HG03025 (cell line): Measurements from ENCODE around the gene TMEFF1.
"Not testable (repeated sequence)": the region's sequence is repeated elsewhere in the genome, so short reads cannot be mapped to it uniquely, and the experiment has no call there.

Experiments
- ATAC-seq: cut with Tn5 transposase; IDR thresholded peaks from one replicate; pipeline ENCODE4 v1.9.1; 2021; ENCODE audit warnings: mild to moderate bottlenecking, moderate library complexity; ENCODE audit not compliant: unreplicated experiment, low FRiP score

Gene TMEFF1, protein sequence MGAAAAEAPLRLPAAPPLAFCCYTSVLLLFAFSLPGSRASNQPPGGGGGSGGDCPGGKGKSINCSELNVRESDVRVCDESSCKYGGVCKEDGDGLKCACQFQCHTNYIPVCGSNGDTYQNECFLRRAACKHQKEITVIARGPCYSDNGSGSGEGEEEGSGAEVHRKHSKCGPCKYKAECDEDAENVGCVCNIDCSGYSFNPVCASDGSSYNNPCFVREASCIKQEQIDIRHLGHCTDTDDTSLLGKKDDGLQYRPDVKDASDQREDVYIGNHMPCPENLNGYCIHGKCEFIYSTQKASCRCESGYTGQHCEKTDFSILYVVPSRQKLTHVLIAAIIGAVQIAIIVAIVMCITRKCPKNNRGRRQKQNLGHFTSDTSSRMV

DNA sequence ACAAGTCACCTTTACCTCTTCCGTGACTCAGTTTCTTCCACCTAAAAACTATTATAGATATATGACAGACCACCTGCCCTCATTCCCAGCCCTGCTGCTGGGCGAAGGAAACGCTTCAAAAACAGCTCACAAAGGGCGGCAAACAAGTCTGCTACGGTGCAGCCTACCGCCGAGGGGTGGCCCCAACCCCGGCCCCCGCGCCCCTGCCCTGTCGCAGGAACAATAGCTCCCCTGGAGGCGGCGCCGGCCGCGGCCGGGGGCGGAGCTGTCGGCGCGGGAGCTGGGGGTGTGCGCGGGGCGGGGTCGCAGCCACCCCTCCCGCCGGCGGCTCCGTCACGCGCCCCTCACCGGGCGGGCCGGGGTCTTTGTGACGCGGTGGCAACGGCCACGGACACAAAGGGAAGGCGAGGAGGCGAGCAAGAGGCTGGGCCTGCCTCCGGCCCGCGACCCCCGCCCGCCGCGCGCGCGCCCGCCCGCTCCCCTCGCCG is at the start of gene TMEFF1:
Gene TMEFF1 (plus strand): TSS at position 362 of the 488 bp plus-strand sequence. CDS start 396 bp downstream, outside the sequence.
- ATAC-seq = no peak

DNA sequence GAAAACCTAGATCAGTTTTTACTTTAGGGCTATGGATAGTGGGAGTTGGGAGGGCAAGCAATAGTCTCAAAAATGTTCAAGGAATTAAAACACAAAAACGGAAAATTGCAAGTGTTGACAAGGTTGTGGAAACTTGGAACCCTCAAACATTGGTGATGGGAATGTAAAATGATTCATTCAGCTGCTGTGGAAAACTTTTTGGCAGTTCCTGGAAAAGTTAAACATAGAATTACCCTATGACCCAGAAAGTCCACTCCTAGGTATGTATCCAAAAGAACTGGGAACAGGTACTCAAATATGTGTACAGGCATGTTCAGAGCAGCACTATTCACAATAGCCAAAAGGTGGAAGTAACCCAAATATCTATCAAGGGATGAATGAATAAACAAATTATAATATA is 47.2 kb upstream of the TMEFF1 start:
- ATAC-seq = no peak

DNA sequence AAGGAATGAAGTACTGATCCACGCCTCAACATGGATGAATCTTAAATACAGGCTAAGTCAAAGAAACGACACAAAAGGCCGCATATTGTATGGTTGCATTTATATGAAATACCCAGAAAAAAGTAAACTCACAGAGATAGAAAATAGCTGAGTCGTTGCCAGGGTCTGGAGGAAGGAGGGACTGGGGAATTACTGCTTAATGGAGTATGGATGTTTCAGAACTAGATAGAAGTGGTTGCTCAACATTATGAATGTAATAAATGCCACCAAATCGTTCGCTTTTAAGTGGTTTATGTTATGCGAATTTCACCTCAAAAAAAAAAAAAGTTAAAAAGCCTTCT is 46.8 kb upstream of the TMEFF1 start:
- ATAC-seq = no peak

DNA sequence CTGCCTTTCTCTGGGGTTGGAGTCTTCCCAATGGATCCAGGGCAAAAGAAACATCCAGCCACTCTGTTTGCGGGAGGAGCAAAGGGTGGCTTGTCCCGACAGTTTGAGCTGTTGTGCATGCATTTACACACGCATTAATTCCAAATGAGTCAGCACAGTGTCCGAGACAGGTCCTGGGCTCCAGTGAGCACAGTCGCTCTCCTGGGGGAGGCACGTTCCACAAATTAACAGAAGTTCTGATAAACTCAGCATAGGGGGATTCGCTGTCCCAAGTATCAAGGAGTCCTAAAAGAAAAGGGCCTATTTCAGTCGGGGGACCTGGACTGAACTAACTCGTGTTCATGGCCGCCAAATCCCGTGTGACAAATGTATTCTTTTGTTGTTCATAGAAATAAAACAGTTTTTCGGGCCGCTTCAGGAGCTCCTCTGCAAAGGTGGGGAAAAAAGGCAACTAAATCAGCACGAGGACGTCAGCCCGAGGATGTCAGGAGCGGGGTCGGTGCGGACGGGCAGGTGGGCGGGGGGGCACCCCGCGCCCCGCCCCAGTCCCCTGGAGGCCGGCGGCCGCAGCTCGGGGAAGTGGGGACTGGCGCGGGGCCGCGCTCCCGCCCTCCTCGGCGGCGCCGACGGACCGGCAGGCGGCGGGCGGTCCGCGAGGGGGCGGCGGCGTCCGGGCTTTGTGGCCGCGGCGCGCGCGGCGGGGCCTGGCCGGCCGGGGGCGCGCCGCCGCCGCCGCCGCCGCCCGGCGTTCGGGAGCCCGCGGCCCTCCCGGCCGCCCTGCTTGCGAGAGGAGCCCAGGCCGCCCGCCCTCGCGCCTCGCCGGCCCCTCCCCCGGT is 46.2 kb upstream of the TMEFF1 start, which contains the start of gene MSANTD3:
Gene MSANTD3 (plus strand): TSS at position 614 of the 836 bp plus-strand sequence. CDS start 14,796 bp downstream, outside the sequence.
- ATAC-seq = peak; percentile 67

DNA sequence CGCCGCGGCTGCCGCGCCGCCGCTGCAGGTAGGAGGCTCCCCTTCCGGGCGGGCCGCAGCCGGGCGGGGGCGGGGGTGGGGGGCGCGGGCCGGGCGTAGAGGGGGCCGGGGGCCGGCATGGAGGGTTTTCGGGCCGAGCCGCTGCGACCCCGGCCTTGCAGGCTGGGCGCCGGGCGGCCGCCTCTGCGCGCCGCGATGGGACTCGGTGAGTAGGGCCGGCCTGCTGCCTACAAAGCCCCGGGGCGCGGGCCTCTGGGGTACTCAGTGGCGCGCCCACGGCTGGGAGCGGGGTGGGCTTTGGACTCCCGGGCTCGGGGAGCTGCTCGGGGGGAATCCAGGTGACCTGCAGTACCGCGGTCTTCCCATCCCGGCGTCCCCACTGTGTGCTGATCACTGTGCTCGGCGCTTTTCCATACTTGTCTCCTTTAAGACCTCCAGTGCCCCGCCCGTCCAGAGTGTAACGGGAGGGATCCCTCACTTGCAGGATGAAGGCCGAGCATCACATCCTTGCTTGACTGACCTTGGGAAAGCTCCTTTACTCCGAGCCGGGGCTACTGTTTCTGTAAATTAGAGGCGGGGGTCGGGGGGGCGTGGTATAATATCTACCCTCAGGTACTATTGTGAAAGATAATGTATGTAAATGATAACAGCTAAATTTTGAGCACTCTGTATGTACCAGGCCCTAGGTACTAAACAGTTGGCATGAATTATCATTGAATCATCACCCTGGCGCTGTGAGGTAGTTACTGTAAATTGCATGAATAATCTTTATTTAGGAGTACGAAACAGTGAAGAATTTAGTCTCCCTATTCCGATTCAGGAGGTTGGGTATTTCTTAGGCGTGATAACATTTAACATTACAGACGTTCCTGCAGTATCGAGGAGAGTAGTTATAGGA is 45.3 kb upstream of the TMEFF1 start:
- ATAC-seq = peak; percentile 48

DNA sequence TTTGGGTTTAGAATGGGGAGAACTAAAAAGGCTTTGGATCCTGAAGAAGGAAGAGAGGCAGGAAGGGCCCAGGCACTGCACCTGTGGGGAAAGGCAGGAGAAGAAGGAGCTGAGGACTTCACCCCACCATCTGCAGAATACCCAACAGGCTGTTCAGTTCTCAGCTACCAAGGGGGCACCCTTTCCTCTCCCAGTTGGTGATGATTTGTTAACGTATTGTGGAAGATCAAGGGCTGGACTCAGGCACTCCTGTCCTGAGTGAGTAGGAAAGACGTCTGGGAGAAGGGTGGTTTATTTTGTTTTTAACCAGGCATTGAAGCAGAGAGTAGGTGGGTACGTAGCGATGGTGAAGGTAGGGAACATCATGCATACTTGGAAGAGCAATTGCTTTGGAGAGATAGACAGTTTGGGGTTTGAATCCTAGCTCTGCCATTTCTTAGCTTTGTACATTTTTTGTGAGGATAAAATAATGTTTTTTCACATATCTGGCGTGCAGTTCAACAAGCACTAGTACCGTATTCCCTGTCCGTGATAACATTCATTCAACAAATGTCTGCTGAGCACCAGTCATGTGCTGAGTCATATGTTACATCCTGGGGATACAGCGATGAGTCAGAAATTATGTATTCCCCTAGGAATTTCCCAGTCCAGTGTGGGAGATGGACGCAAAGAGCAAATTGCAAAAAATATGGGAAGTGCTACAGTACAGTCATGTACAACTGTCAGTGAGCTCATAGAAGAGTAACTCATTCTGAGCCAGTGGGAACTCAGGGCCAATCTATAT is 43.9 kb upstream of the TMEFF1 start:
- no peak for ATAC-seq

DNA sequence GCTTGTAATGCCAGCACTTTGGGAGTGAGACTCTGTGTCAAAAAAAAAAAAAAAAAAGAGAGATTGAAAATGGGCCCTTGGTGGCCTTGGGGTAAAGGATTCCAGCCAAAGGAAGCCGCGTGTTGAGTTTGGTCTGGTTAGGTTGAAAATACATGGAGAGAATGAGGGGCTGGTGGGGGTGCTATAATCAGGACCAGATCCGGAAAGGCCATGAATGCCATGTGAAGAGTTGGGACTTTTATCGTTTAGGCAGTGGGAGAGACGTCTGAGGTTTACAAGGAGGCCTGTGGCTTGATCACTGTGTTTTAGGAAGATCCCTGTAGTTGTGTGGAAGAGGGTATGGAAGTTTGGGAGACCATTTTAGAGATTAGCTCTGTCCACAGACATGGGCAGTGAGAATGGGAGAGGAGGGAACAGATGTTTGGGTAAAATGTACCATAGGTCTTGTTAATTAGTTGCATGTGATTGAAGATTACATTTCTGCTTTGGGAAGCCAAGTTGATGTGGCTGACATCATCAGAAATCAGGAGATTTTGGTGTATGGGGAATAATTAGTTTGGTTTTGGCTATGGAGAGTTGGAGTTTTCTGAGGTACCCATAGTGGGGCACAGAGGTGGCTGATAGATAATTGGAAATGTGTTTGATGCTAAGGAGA is 42.5 kb upstream of the TMEFF1 start:
- no peak for ATAC-seq

DNA sequence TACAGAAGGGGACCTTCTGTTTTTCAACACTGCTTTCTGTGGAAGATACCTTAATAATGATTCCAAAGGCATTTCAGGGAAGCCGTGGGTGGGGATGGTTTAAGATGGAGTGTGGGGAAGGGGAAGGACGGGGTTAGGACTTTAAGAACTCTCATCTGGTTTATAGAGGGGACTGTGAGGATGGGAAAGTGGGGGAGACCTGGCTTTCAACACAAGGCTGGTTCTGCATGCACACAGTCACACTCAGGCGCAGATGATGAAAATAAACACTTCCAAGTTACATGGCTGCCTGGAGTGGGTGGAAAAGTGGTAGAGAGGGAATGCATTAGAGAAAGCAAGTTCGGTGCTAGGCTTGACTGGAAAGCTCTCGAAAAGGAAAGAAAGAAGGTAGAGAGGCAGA is 41.1 kb upstream of the TMEFF1 start:
- no peak for ATAC-seq

DNA sequence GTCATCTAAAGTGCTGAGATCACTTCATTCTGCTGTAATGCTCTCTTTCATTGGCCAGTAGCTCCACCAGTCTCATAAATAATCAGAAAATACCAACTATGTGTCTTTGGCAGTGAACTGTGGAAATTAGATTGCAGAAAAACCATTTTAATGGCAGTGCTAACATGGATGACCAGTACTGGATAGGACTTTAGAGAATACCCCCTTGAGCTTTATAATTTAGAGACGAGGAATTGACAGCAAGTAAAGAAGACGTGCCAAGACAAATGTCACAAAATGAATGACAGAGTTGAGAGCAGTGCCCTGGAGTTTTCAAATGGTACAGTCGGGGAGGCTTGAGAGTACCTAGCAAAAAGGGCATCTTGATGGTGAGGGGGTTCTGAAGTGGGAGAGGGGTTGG is 40.2 kb upstream of the TMEFF1 start:
- no peak for ATAC-seq

DNA sequence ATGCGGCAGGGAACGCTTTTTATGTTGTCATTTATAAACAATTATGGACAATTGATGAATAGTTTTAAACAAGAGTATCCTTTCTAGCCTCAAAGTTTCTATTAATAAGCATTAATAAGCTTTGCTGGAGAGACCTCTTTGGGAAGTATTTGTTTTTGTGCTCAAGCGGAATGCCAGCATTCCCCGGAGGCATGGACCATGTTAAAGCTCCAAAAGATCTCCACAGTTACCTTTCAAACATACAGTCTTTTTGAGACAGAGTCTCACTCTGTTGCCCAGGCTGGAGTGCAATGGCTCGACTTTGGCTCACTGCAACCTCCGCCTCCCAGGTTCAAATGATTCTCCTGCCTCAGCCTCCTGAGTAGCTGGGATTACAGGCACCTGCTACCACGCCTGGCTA is 36.4 kb upstream of the TMEFF1 start:
- no peak for ATAC-seq

DNA sequence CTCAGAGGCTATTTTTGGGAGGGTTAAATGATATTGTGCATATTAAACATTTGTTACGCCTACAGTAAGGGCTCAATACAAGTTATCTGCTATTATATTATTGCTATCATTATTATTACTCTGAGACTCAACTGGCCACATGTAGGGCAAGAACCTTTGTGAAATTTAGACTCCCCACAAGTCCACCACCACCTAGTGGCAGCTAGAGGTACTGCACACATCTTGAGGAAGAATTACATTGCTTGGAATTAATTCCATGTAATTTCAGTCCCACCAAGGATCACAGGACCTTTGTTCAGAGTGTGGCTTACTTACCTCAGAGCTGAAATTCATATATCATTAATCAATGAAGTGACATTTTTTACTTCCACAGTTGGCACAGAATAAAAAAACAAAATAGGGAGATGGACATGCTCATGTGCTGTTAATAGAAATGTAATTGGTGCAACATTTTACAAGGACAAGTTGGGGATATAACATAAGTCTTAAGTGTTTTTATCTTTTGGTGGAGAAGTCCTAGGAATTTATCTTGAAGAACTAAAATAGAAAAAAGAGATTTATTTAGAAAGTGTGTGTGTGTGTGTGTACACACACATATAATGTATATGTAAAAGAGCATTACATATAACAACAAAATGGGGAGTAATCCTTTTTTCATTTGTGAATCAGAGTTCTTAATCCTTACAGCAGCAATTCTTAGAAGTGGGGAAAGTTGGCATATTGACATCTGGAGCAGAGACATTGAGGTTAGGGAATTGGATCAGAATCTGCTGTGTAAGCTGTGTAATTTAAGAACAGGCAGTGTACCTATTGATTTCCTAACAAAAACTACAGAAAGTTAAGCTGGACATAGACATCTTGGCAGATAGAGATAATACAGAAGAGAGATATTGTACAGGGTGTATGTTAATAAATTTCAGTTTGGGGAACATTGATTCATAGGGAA is 34.8 kb upstream of the TMEFF1 start:
- ATAC-seq = no peak

DNA sequence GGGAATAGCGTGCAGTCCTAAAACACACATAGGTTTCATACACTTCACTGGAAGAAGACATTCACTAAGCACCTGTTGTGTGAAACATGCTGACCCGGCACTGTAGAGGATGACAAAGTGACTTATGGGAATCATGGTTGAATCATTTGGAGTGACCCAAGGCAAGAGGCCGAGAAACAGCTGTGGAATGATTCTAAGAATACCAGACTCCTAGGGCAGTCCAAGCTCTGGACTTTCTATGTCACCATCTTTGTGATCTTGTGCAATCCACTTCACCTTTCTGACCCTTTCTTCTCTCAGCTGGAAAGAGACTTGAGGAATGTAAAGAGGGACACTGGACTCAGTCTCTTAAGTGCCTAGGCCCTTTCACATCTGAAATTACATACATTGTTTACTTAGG is 32.9 kb upstream of the TMEFF1 start:
- ATAC-seq = no peak

DNA sequence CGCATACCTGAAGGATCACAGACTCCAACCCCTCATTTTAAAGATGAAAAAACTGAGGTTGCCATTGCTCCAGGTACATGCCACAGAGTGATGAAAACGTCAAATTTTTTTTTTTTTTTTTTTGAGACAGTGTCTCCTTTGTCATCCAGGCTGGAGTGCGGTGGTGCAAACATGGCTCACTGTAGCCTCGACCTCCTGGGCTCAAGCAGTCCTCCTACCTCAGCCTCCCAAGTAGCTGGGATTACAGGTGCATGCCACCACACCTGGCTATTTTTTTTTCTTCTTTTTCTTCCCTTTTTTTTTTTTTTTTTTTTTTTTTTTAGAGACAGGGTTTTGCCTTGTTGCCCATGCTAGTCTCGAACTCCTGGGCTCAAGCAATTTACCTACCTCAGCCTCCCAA is 32.5 kb upstream of the TMEFF1 start:
- ATAC-seq = not testable (repeated sequence)

DNA sequence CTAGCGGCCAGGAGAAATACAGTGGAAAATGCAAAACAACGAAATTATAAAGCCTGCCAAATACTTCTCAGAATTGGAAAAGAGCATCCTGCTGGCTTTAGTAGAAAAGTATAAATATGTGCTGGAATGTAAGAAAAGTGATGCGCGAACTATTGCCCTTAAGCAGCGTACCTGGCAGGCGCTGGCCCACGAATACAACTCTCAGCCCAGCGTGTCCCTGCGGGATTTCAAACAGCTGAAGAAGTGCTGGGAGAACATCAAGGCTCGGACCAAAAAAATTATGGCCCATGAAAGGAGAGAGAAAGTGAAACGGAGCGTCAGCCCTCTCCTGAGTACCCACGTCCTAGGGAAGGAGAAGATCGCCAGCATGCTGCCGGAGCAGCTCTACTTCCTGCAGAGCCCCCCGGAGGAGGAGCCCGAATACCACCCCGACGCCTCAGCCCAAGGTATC is 31.0 kb upstream of the TMEFF1 start:
- no peak for ATAC-seq

DNA sequence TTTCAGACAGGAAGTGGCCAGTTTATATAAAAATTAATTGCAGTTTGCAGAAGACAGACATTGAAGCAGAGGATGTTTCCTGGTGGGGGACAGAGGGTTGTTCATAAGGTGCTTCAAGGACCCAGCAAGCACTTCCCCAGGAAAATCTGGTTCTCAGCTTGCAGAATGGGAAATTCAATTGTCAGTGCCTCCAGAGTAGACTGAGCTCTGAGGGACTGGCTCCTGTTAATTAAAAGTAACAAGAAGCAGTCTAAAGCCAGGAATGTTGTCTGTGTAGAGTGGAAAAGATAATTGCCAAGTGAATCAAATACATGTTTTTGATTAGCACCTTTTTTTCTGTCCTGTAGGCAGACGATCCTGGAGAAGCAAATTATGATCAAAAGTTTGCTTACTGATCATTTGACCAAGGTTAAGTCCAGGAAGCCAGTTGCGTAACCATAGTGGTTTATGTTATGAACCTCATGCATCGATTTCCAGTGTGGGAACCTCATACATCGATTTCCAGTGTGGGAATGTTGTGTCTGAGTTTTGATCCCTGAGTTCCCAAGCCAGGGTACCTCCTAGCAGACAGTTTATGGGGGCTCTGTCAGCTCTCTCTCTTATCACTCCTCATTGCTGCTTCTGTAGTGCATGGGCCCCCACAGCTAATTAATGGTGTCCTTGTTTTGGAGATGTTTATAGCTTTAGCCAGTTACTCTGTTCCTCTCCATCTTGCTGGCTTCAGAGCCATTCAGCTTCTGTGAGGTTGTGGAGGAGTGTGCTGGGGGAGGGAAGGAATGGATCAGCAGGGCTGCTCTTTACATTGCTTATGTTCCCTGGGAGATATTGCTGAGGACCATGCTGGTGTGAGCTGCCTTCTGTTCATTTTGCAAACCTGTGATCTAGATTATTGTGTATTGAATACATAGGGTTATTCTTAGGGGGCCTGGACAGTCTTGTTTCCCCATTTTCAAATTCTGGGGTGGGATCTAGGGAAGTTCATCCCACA is 28.9 kb upstream of the TMEFF1 start:
- no peak for ATAC-seq

DNA sequence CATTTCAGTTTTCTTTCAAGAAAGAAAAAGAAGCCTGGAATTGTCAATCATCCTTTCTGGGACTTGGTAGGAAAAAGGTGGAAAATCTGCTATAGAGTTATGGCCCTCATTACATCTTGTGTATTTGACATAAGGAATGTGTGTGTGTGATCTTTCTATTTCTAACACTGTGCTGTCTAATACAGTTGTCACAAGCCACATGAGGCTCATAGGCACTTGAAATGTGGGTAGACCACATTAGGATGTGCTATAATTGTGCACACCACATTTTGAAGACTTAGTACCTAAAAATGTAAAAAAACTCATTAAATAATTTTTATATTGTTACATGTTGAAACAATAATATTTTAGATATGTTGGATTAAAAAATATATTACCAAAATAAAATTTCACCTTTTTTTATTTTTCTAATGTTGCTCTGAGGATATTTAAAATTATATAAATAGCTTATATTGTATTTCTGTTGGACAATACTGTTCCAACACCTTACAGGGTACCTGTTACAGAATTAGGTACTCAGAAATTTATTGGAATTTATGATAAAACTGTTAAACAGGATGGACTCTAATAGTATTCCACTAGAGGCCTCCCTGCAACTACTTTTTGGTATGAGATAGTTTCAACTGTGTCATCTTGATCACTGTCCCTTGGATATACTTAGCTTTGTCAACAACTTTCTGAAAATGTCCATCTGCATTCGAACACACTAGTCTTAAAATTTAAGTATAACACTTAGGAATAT is 27.6 kb upstream of the TMEFF1 start:
- no peak for ATAC-seq
